H1 (cell line): ENCODE results near the gene PCDH9. TPM values are rescaled to one million over a fixed set of nuclear protein-coding genes. Genes with fewer than 3 reads are reported as not detected.

Experiments used
- CTCF ChIA-PET: fragments of 300-600 bp; sonication (Branson Sonifier 250); formaldehyde crosslinking; loops from one replicate; lab custom pipeline; 2021; ENCODE audit not compliant: partially characterized antibody; lab: Charles Lee
- POLR2A ChIA-PET: fragments of 300-600 bp; sonication (Branson Sonifier 250); formaldehyde crosslinking; loops from one replicate; lab custom pipeline; 2021; ENCODE audit warnings: inconsistent platforms; ENCODE audit not compliant: partially characterized antibody; lab: Charles Lee
- DNase-seq, 2 experiments: peaks; one replicate each; pipeline versions ENCODE4 v3.0.0 to v3.0.0-alpha.2; 2010 to 2022; ENCODE audit warnings: low spot score in 2 of 2, low read depth in 1 of 2, mixed read lengths in 1 of 2
- FAIRE-seq: peaks from 2 replicates; lab custom pipeline; 2011; peaks lifted over from hg19 to GRCh38; lab: Jason Lieb, UNC
- H2AFZ ChIP-seq: 2 replicates; pipeline ENCODE4 v1.8.1; 2012; ENCODE audit warnings: low read length, inconsistent platforms
- H2AK5ac ChIP-seq: 2 replicates; pipeline ENCODE4 v1.6.1; 2013; ENCODE audit warnings: low read depth, low read length
- H2BK120ac ChIP-seq: replicated peaks from 2 replicates; pipeline ENCODE3; 2013; ENCODE audit warnings: low read depth, low read length, inconsistent platforms
- H2BK12ac ChIP-seq: 2 replicates; pipeline ENCODE4 v1.6.1; 2013; ENCODE audit warnings: low read depth, low read length
- H2BK15ac ChIP-seq: 2 replicates; pipeline ENCODE4 v1.6.1; 2013; ENCODE audit warnings: low read length
- H2BK20ac ChIP-seq: 2 replicates; pipeline ENCODE4 v1.6.1; 2013; ENCODE audit warnings: low read length
- H2BK5ac ChIP-seq: 2 replicates; pipeline ENCODE4 v1.6.1; 2013; ENCODE audit warnings: low read depth, low read length
- H3K14ac ChIP-seq: 2 replicates; pipeline ENCODE4 v1.6.1; 2013; ENCODE audit warnings: inconsistent platforms; ENCODE audit not compliant: insufficient read length
- H3K18ac ChIP-seq: 2 replicates; pipeline ENCODE4 v1.6.1; 2013; ENCODE audit warnings: low read length; ENCODE audit errors: extremely low read depth
- H3K23ac ChIP-seq: 2 replicates; pipeline ENCODE4 v1.6.1; 2013; ENCODE audit warnings: inconsistent platforms; ENCODE audit not compliant: insufficient read length
- H3K23me2 ChIP-seq: 2 replicates; pipeline ENCODE4 v1.6.1; 2013; ENCODE audit warnings: low read depth, low read length
- H3K27ac ChIP-seq: 2 replicates; pipeline ENCODE4 v1.6.1; 2011; ENCODE audit warnings: low read depth, low read length, inconsistent platforms
- H3K27me3 ChIP-seq, 4 experiments: replicated peaks in 1 of 4; 1 replicate in 1 of 4; 2 replicates in 3 of 4; pipeline versions ENCODE4 v1.6.1 to v1.8.1; 2011 to 2013; ENCODE audit warnings: low read length in 3 of 4, mild to moderate bottlenecking in 3 of 4, inconsistent platforms in 2 of 4, mixed read lengths in 2 of 4, moderate library complexity in 1 of 4; ENCODE audit not compliant: control insufficient read depth in 3 of 4, insufficient read depth in 3 of 4; ENCODE audit errors: extremely low read depth in 1 of 4
- H3K36me3 ChIP-seq, 4 experiments: 2 replicates each; pipeline versions ENCODE4 v1.6.1 to v1.8.1; 2011 to 2013; ENCODE audit warnings: mild to moderate bottlenecking in 4 of 4, low read length in 3 of 4, moderate library complexity in 2 of 4, control low read depth in 1 of 4, inconsistent platforms in 1 of 4; ENCODE audit not compliant: insufficient read depth in 4 of 4, control insufficient read depth in 2 of 4
- H3K4ac ChIP-seq: replicated peaks from 2 replicates; pipeline ENCODE3; 2013; ENCODE audit warnings: low read length, low read depth, mixed read lengths, inconsistent platforms; ENCODE audit not compliant: insufficient read length
- H3K4me1 ChIP-seq, 4 experiments: replicated peaks in 1 of 4; 1 replicate in 1 of 4; 2 replicates in 3 of 4; pipeline versions ENCODE4 v1.6.1 to v1.8.1; 2011 to 2013; ENCODE audit warnings: low read length in 3 of 4, inconsistent platforms in 2 of 4, mixed read lengths in 1 of 4; ENCODE audit not compliant: insufficient read depth in 4 of 4, control insufficient read depth in 3 of 4
- H3K4me2 ChIP-seq, 2 experiments: 2 replicates each; pipeline versions ENCODE4 v1.6.1 to v1.8.1; 2011 to 2013; ENCODE audit warnings: low read depth in 2 of 2, low read length in 2 of 2, control low read depth in 1 of 2, inconsistent platforms in 1 of 2, mild to moderate bottlenecking in 1 of 2; ENCODE audit not compliant: insufficient read depth in 1 of 2
- H3K4me3 ChIP-seq, 4 experiments: fragments of 200-600, 300-600 bp in 1 of 4; sonication (generic), shearing (Covaris generic), sonication (Bioruptor Twin) in 1 of 4; 2 replicates each; pipeline versions ENCODE4 v1.5.1 to v1.8.1; 2011 to 2016; ENCODE audit warnings: low read length in 4 of 4, low read depth in 3 of 4, control low read depth in 2 of 4, inconsistent platforms in 2 of 4, mild to moderate bottlenecking in 2 of 4, mixed read lengths in 1 of 4, moderate library complexity in 1 of 4; ENCODE audit not compliant: insufficient read depth in 2 of 4; ENCODE audit errors: extremely low read depth in 1 of 4
- H3K56ac ChIP-seq: replicated peaks from 2 replicates; pipeline ENCODE3; 2013; ENCODE audit warnings: low read depth, mild to moderate bottlenecking, mixed read lengths, low read length, inconsistent platforms; ENCODE audit not compliant: insufficient read length
- H3K79me1 ChIP-seq: 2 replicates; pipeline ENCODE4 v1.6.1; 2013; ENCODE audit warnings: low read depth, low read length, control low read depth
- H3K79me2 ChIP-seq, 2 experiments: 2 replicates each; pipeline versions ENCODE4 v1.6.1 to v1.8.1; 2012 to 2013; ENCODE audit warnings: low read length in 2 of 2, mild to moderate bottlenecking in 2 of 2, inconsistent platforms in 1 of 2; ENCODE audit not compliant: insufficient read depth in 2 of 2, control insufficient read depth in 1 of 2
- H3K9ac ChIP-seq, 4 experiments: replicated peaks in 1 of 4; 1 replicate in 1 of 4; 2 replicates in 3 of 4; pipeline versions ENCODE4 v1.6.1 to v1.8.1; 2011 to 2013; ENCODE audit warnings: low read depth in 3 of 4, low read length in 3 of 4, control low read depth in 2 of 4, mild to moderate bottlenecking in 2 of 4, moderate library complexity in 2 of 4, inconsistent platforms in 1 of 4; ENCODE audit errors: extremely low read depth in 1 of 4
- H3K9me3 ChIP-seq, 2 experiments: 2 replicates each; pipeline versions ENCODE4 v1.6.1 to v1.8.1; 2012 to 2013; ENCODE audit warnings: mild to moderate bottlenecking in 2 of 2, moderate library complexity in 2 of 2, control low read depth in 1 of 2, inconsistent platforms in 1 of 2, low read depth in 1 of 2, low read length in 1 of 2, mixed read lengths in 1 of 2; ENCODE audit not compliant: insufficient read depth in 2 of 2
- H4K20me1 ChIP-seq, 2 experiments: replicated peaks in 1 of 2; 2 replicates each; pipeline versions ENCODE3 to v1.8.1; 2011 to 2013; ENCODE audit warnings: inconsistent platforms in 2 of 2, low read length in 2 of 2, mild to moderate bottlenecking in 1 of 2; ENCODE audit not compliant: insufficient read depth in 2 of 2, control insufficient read depth in 1 of 2
- H4K5ac ChIP-seq: 2 replicates; pipeline ENCODE4 v1.6.1; 2013; ENCODE audit warnings: low read length, low read depth, mixed read lengths, inconsistent platforms; ENCODE audit not compliant: insufficient read length
- H4K8ac ChIP-seq: 2 replicates; pipeline ENCODE4 v1.8.0; 2013; ENCODE audit warnings: mild to moderate bottlenecking, moderate library complexity, low read length, inconsistent platforms; ENCODE audit not compliant: insufficient read depth; ENCODE audit errors: extremely low read depth
- H4K91ac ChIP-seq: replicated peaks from 2 replicates; pipeline ENCODE3; 2013; ENCODE audit warnings: low read length, mixed read lengths, inconsistent platforms; ENCODE audit not compliant: insufficient read length
- ASH2L ChIP-seq: fragments of 200-600, 300-600 bp; sonication (generic); IDR thresholded peaks from one replicate; pipeline ENCODE4 v1.7.1; 2017; ENCODE audit warnings: low read length
- BCL11A ChIP-seq, 2 experiments: IDR thresholded peaks; one replicate each; pipeline ENCODE4 v1.6.1; 2011; ENCODE audit warnings: low read depth in 2 of 2, low read length in 2 of 2, mild to moderate bottlenecking in 2 of 2
- CHD1 ChIP-seq: IDR thresholded peaks from 2 replicates; pipeline ENCODE4 v1.6.1; 2012; ENCODE audit warnings: low read depth, low read length, improper control_type of control experiment
- JUN ChIP-seq: IDR thresholded peaks from 2 replicates; pipeline ENCODE4 v1.6.1; 2011; ENCODE audit warnings: low read depth, mild to moderate bottlenecking, improper control_type of control experiment, low read length
- KDM1A ChIP-seq: fragments of 200-600, 300-600 bp; sonication (generic); IDR thresholded peaks from 2 replicates; pipeline ENCODE4 v1.7.1; 2016; ENCODE audit warnings: mild to moderate bottlenecking, low read length, borderline replicate concordance
- RAD21 ChIP-seq, 2 experiments: IDR thresholded peaks in 1 of 2; conservative IDR thresholded peaks in 1 of 2; 2 replicates each; pipeline ENCODE4 v1.6.1; 2011; ENCODE audit warnings: low read depth in 2 of 2, low read length in 2 of 2, improper control_type of control experiment in 1 of 2, inconsistent platforms in 1 of 2, mild to moderate bottlenecking in 1 of 2, moderate library complexity in 1 of 2
- SP2 ChIP-seq: IDR thresholded peaks from 2 replicates; pipeline ENCODE4 v1.6.1; 2012; ENCODE audit warnings: mild to moderate bottlenecking, low read length, inconsistent platforms
- TAF7 ChIP-seq: optimal IDR thresholded peaks from 2 replicates; pipeline ENCODE3; 2011; ENCODE audit warnings: low read depth, mild to moderate bottlenecking, inconsistent platforms, low read length, moderate library complexity, borderline replicate concordance
- YY1 ChIP-seq: IDR thresholded peaks from 2 replicates; pipeline ENCODE4 v1.6.1; 2011; ENCODE audit warnings: low read depth, mild to moderate bottlenecking, low read length
- WGBS, 2 experiments: shearing (Covaris generic) in 1 of 2; methylation state at CpG; one replicate each; pipeline versions ENCODE4 v1.1.6 to v1.1.7; 2013 to 2015; ENCODE audit warnings: low lambda C conversion rate in 2 of 2, mixed read lengths in 2 of 2, inconsistent platforms in 1 of 2, low coverage in 1 of 2, missing lambda C conversion rate in 1 of 2; ENCODE audit not compliant: insufficient replicate concordance in 2 of 2, insufficient coverage in 1 of 2, insufficient read length in 1 of 2; ENCODE audit errors: extremely low coverage in 1 of 2, missing lambda C conversion rate in 1 of 2; 5-methylcytosine and 5-hydroxymethylcytosine counted together
- polyA plus RNA-seq, 7 experiments: library from polyadenylated mRNA; depleted of rRNA in 3 of 7; stranded (reverse) in 5 of 7; unstranded in 2 of 7; fragments of >200 nt in 5 of 7; fragments of 200-250 nt in 2 of 7; gene quantifications; 1 replicate in 5 of 7; 2 replicates in 1 of 7; 4 replicates in 1 of 7; pipeline versions ENCODE4 v1.2.1 to v1.2.3, GENCODE V29; 2011 to 2013; ENCODE audit warnings: missing spikeins in 2 of 7, mixed read lengths in 2 of 7
- total RNA-seq: library from RNA; stranded (reverse); fragmentation: NEBNext Ultra II Directional; extraction: Animal tissue kit (Norgen Biotek cat#: 25700); gene quantifications from 2 replicates; pipeline ENCODE4 v1.2.1, GENCODE V29; 2021
- TF ChIP-seq, protein P1 (sequence below), 3 experiments: IDR thresholded peaks; 1 replicate in 2 of 3; 2 replicates in 1 of 3; pipeline versions ENCODE4 v1.5.1 to v1.6.1; 2011; ENCODE audit warnings: low read length in 3 of 3, mild to moderate bottlenecking in 3 of 3, inconsistent platforms in 2 of 3, low read depth in 1 of 3, moderate library complexity in 1 of 3; ENCODE audit not compliant: insufficient read depth in 1 of 3; ENCODE audit errors: control extremely low read depth in 1 of 3

PCDH9 gene
- total and polyA plus RNA-seq, 2 of the 8 experiments (the other 6 are each of a cell fraction or from before 2014, with no cell fraction given) = 0.12 to 0.60 TPM

DNA sequence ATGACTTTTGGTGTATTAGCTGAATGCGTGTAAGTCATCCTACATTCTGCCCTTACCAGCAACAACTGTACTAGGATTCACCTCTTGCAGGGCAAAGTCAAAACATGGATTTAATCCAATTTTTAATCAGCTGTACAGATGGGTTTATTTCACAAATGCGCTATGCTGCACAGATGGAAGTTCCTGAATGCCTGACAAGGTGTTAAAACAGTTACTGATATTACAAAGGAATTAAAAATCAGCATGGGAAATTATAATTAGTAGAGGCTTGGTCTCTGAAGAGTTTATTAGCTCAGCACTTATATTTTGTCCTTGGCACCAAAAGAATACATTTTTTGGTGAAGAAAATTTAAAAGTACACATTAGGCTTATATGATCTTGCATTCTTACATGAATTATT, 448.9 kb downstream of the PCDH9 start:
- Histone ChIP-seq H3K9me3 (no peaks in the 10 kb centered on the region), H3K23me2 (no peaks in the 10 kb centered on the region), H4K8ac (no peak overlapping the region), H3K27ac (no peak overlapping the region), H3K4me1 (no peaks in the 10 kb centered on the region), H3K36me3 (no peaks in the 10 kb centered on the region), H2BK20ac (no peak overlapping the region), H2BK120ac (no peak overlapping the region), H2BK15ac (no peak overlapping the region), H3K4me2 (no peak overlapping the region), H3K18ac (no peak overlapping the region), H3K4me3 (no peak overlapping the region), H3K79me1 (no peaks in the 10 kb centered on the region), H2BK5ac (no peak overlapping the region), H3K56ac (no peak overlapping the region), H2AFZ (no peak overlapping the region), H4K20me1 (no peaks in the 10 kb centered on the region), H4K5ac (no peak overlapping the region), H4K91ac (no peak overlapping the region), H3K23ac (no peak overlapping the region), H2BK12ac (no peak overlapping the region), H2AK5ac (no peak overlapping the region), H3K27me3 (no peaks in the 10 kb centered on the region), H3K79me2 (no peaks in the 10 kb centered on the region), H3K14ac (no peak overlapping the region), H3K9ac (no peak overlapping the region), H3K4ac (no peak overlapping the region)
- TF ChIP-seq SP2 = no peak
- TF ChIP-seq JUN = no peak
- TF ChIP-seq, protein P1, sequence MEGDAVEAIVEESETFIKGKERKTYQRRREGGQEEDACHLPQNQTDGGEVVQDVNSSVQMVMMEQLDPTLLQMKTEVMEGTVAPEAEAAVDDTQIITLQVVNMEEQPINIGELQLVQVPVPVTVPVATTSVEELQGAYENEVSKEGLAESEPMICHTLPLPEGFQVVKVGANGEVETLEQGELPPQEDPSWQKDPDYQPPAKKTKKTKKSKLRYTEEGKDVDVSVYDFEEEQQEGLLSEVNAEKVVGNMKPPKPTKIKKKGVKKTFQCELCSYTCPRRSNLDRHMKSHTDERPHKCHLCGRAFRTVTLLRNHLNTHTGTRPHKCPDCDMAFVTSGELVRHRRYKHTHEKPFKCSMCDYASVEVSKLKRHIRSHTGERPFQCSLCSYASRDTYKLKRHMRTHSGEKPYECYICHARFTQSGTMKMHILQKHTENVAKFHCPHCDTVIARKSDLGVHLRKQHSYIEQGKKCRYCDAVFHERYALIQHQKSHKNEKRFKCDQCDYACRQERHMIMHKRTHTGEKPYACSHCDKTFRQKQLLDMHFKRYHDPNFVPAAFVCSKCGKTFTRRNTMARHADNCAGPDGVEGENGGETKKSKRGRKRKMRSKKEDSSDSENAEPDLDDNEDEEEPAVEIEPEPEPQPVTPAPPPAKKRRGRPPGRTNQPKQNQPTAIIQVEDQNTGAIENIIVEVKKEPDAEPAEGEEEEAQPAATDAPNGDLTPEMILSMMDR (IDR thresholded peaks at IDR 0.05; ENCODE audit: control extremely low read depth in 1 of 3, insufficient read depth in 1 of 3, low read depth in 1 of 3, low read length in 3 of 3) = no peak
- TF ChIP-seq YY1 = no peak
- TF ChIP-seq CHD1 = no peak
- no peak for TF ChIP-seq KDM1A
- TF ChIP-seq RAD21 (IDR thresholded peaks at IDR 0.05 in 1 of 2, conservative IDR thresholded peaks at IDR 0.05 in 1 of 2; ENCODE audit: low read depth in 2 of 2, low read length in 2 of 2) = no peak
- TF ChIP-seq BCL11A (IDR thresholded peaks at IDR 0.05; ENCODE audit: low read depth in 2 of 2, low read length in 2 of 2) = no peak
- TF ChIP-seq TAF7 = no peak
- no peak for TF ChIP-seq ASH2L
- CTCF ChIA-PET = no interaction called here
- WGBS, 2 experiments = 93% methylated on average over 2 of the region's 2 CpGs; no CpG with 5 or more reads in 1 of the 2 experiments
- POLR2A ChIA-PET = no interaction called here
- no peak for FAIRE-seq
- DNase-seq = no peak
